Right lung (tissue), 5 donors: ENCODE results near the gene UBE3C. TPM values are rescaled to one million over a fixed set of nuclear protein-coding genes. Genes with fewer than 3 reads are reported as not detected.
"Not testable (repeated sequence)": the region's sequence is repeated elsewhere in the genome, so short reads cannot be mapped to it uniquely, and the experiment has no call there.

ENCODE experiments used
- DNase-seq, 2 donors: peaks; one replicate each; pipeline ENCODE4 v3.0.0-alpha.2; 2013
- polyA plus RNA-seq, 5 donors: library from polyadenylated mRNA; unstranded; fragments of 120-200 nt; gene quantifications; one replicate each; pipeline versions ENCODE4 v1.2.1 to v1.2.3, GENCODE V29; 2013; ENCODE audit warnings: inconsistent platforms in 1 of 5, low replicate concordance in 1 of 5; ENCODE audit not compliant: insufficient read length in 5 of 5, insufficient read depth in 1 of 5

The UBE3C gene
- polyA plus RNA-seq, 5 donors: 36.6 to 46.0 (median 42.1) TPM

GRCh38 chr7:157271315-157271990, 132.7 kb downstream of the UBE3C start:
- no peak for DNase-seq

- no peak for DNase-seq
These were observed 133.2 kb downstream of the UBE3C start for GRCh38 chr7:157271991-157272324.

GRCh38 chr7:157272351-157273207, 133.9 kb downstream of the UBE3C start:
- no peak for DNase-seq

- peak; percentile 31 to 53 for DNase-seq
These were observed 134.7 kb downstream of the UBE3C start for GRCh38 chr7:157273208-157274093.

GRCh38 chr7:157274094-157274634, 135.4 kb downstream of the UBE3C start:
- DNase-seq: not testable (repeated sequence)

GRCh38 chr7:157274991-157275427, 136.3 kb downstream of the UBE3C start:
- DNase-seq: no peak

- DNase-seq: no peak
These were observed 137.4 kb downstream of the UBE3C start for GRCh38 chr7:157276091-157276561.

GRCh38 chr7:157276731-157277562, 138.2 kb downstream of the UBE3C start:
- DNase-seq: no peak

GRCh38 chr7:157277568-157277967, 138.8 kb downstream of the UBE3C start:
- DNase-seq: not testable (repeated sequence)

GRCh38 chr7:157278167-157278790, 139.6 kb downstream of the UBE3C start:
- DNase-seq: no peak

GRCh38 chr7:157278791-157279724, 140.3 kb downstream of the UBE3C start:
- DNase-seq: no peak

GRCh38 chr7:157279741-157280215, 141.1 kb downstream of the UBE3C start:
- no peak for DNase-seq

- no peak for DNase-seq
These were observed 141.6 kb downstream of the UBE3C start for GRCh38 chr7:157280216-157280841.

- no peak for DNase-seq
These were observed 142.7 kb downstream of the UBE3C start for GRCh38 chr7:157281221-157281998.

- DNase-seq: no peak
These were observed 143.5 kb downstream of the UBE3C start for GRCh38 chr7:157282141-157282801.

GRCh38 chr7:157284229-157285014, 145.7 kb downstream of the UBE3C start:
- no peak for DNase-seq
